ENCODE results near the gene CPLX3. TPM values are rescaled to one million over a fixed set of nuclear protein-coding genes. Genes with fewer than 3 reads are reported as not detected.

Gene CPLX3
- total and polyA plus RNA-seq, 10 of the 15 experiments (the other 5 are each of a cell fraction or from before 2014, with no cell fraction given): 0.02 to 0.04 TPM; not detected in 8

DNA sequence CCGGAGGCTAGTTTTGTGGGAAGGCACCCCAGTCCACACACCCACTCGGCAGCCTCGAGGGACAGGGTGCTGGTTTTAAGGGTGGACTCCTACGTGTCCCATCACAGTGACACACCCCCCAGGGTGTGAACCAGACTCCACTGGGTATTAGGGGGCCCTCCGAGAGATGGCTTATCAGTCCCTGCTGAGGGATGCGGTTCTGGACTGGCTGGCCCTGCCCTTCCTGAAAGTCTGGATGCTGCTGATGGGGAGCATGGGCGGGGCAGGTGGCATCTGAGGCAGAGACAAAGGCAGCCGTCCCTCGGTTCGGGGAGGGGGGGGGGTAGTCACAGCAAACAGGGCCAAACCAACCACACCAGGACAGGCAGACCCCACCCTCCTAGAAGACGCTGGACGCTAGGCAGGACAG, 17.5 kb downstream of the CPLX3 start (continued):
- TF ChIP-seq CUX1 (IDR thresholded peaks at IDR 0.05; ENCODE audit: insufficient replicate concordance, low read depth, low read length): no peak
- no peak for TF ChIP-seq TBL1XR1 (IDR thresholded peaks at IDR 0.05; ENCODE audit: low read depth, low read length)
- TF ChIP-seq, protein P1, sequence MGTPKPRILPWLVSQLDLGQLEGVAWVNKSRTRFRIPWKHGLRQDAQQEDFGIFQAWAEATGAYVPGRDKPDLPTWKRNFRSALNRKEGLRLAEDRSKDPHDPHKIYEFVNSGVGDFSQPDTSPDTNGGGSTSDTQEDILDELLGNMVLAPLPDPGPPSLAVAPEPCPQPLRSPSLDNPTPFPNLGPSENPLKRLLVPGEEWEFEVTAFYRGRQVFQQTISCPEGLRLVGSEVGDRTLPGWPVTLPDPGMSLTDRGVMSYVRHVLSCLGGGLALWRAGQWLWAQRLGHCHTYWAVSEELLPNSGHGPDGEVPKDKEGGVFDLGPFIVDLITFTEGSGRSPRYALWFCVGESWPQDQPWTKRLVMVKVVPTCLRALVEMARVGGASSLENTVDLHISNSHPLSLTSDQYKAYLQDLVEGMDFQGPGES (IDR thresholded peaks at IDR 0.05): no peak
- TF ChIP-seq RFX5 (IDR thresholded peaks at IDR 0.05; ENCODE audit: low read depth, low read length): no peak
- no peak for TF ChIP-seq CEBPZ (IDR thresholded peaks at IDR 0.05; ENCODE audit: low read depth, low read length)

Data from GM12878 (cell line).